GM10847 (cell line): ENCODE measurements around the gene FAM234A.

ENCODE experiments used
- POLR2A ChIP-seq: IDR thresholded peaks from 2 replicates; pipeline ENCODE4 v1.6.1; 2011; ENCODE audit not compliant: insufficient read length; ENCODE audit errors: extremely low read depth

The FAM234A gene, protein sequence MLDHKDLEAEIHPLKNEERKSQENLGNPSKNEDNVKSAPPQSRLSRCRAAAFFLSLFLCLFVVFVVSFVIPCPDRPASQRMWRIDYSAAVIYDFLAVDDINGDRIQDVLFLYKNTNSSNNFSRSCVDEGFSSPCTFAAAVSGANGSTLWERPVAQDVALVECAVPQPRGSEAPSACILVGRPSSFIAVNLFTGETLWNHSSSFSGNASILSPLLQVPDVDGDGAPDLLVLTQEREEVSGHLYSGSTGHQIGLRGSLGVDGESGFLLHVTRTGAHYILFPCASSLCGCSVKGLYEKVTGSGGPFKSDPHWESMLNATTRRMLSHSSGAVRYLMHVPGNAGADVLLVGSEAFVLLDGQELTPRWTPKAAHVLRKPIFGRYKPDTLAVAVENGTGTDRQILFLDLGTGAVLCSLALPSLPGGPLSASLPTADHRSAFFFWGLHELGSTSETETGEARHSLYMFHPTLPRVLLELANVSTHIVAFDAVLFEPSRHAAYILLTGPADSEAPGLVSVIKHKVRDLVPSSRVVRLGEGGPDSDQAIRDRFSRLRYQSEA

DNA sequence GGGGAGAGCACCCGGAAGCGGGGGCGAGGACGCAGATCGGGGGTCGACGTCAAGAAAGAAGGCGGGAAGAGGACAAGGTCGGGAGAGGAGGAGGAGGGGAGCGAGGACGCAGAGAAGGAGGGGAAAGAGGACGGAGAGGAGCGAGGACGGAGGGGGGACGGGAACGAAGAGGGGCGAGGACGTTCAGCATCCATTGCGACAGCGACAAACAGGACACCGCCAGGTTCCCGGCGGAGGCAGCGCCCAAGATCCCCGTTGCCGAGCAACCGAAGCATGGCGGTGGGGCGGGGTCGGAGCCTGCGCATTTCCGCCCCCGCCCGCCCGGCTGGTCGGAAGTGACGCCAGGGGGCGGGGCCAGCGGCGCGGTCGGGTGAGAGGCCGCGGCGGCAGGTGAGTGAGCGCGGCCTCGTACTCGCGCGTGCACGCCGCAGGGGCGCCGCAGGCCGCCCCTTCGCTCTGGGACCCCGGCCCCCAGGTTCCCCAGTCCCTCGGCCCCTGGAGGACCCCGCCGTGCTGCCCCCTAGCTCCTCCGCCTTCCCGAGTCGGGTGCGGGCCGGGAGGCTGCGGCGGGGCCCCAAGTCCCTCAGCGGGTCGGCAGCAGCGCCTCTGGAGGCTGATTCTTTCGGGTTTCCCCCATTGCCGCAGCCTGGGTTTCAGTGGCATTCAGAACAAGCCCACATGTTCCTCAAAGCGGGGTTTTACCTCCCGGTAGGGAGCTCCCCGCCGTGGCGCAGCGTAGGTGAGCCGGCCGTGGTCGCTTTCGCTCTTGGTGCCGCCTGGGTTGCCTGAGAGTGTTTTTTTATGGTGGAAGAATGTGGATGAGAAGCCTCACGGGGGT is at the start of gene FAM234A:
Gene FAM234A (plus strand): TSS at position 354 of the 838 bp plus-strand sequence. CDS start 19,593 bp downstream, outside the sequence.
- TF ChIP-seq POLR2A: peak; percentile 88

DNA sequence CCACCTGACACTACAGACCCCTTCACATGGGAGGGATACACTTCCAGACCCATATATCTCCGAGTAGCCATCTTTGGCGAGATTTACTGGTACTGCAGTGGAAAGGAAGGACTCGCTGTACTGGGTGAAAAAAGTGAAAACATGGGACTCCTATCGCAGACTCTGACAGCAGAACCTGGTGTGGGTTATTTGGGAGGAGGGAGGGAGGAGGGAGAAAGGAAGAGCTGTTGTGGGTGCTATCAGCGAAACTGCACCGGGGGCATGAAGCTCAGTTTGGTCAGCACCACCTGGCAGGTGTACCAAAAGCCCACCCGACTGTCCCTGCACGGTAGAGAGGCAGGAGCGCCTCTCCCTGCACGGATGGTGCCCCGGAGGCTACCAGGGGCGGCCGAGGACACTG is 49.4 kb upstream of the FAM234A start:
- no peak for TF ChIP-seq POLR2A

DNA sequence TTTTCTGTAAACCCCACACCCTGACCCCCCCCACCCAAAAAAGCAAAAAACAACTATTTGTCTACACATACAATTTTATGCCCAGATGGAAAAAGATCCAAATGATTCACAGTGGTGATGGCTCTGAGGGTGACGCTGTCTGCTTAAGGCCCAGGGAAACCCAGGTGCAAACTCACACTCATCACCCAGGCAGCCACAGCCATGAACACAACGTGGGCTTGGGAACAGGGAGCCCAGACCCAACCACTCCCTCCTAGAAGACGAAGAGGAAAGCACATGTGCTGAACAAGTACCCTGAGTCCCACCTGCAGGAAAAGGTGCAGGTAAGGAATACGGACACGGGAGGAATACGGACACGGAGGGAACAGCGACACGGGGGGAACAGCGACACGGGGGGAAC is 48.9 kb upstream of the FAM234A start:
- no peak for TF ChIP-seq POLR2A

DNA sequence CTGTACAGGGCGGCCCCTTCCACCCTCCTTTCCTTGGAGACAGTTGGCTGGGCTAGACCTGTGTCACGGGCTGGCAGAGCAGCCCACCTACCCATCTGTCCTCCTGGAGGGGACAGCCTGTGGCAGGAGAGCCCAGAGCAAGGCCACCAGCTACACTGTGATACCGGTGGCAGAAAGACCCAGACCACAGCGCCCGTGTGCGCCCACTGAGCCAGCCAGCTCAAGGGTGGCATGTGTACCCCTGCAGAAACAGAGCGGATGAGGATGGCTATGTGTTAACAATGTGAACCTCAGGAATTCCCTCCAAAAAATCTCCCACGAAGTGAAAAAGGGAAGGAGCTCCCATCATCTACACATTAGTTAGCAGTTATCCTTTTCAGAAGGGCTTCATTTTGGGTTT is 47.3 kb upstream of the FAM234A start:
- no peak for TF ChIP-seq POLR2A

DNA sequence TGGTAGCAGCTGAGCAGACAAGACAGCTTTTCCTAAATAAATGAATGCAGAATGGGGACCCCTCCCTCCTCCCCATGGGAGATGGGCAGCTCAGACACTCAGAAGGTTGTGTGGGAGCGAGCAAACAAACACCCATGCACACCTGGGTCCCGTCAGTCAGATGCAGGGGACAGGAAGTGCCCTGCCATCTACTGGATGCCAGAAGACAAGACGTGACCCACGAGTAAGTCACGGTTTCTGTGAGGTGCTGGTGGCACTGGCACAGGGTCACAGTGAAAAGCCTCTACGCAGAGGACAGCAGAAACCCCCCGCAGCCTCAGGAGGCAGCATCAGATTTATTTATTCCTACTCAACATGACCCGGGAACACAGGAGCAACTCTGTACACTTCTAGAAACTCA is 45.9 kb upstream of the FAM234A start:
- no peak for TF ChIP-seq POLR2A

DNA sequence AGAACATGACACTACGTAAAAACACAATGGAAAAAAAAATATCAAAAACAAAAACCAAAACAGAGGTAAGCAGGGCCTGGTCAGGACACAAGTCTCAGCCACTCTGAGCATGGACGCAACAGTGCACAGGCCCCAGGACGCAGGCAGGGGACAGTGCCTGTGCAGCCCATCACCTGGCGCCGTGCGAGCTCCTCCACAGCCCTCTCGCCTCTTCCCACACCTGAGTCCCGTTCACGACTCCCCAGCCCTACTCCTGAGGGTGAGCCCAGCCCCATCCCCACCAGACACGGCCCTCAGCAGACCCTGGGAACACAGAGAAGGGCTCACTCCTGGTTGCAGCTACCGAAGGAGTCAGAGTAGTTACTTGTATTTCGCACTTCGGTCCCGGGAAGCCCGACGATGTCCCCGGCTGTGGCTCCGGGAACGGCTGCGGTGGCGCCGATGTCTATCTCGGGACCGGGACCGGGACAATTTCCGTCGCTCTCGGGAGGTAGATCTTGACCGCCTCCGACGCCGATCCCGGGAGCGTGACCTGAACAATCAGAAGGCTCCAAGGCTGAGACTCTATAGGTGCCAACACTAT is 44.9 kb upstream of the FAM234A start:
- no peak for TF ChIP-seq POLR2A

DNA sequence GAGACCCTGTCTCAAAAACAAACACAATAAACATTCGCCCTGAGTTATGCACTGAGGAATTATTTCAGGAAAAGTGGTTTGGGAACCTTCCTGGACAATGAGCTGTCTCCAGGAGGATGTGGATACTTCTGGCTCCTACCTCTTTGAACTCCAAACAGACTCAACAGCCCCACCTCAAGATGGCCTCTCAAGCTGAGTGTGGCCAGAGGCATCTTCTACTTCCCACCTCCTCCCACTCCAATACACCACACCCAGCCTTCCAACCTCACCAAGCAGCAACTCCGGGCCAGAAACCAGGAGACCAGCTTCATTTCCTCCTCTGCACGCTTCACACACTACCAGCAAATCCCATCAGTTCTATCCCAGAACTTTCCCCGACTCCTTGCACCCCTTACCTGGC is 42.8 kb upstream of the FAM234A start:
- TF ChIP-seq POLR2A: no peak

DNA sequence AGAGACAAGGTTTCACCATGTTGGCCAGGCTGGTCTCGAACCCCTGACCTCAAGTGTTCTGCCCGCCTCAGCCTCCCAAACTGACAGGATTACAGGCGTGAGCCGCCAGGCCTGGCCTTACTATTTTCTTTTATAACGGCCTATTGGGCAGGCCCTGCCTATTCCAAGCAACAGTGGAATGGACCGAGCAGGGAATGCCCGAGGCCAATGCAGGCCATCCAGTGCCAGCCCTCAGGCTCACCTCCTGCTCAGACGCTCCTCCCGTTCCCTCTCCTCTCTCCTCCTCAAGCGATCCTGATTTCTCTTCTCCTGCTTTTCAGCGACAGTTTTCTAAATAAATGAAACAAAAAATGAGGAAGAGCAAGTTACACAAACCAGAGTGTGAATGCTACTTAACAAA is 41.9 kb upstream of the FAM234A start:
- no peak for TF ChIP-seq POLR2A

DNA sequence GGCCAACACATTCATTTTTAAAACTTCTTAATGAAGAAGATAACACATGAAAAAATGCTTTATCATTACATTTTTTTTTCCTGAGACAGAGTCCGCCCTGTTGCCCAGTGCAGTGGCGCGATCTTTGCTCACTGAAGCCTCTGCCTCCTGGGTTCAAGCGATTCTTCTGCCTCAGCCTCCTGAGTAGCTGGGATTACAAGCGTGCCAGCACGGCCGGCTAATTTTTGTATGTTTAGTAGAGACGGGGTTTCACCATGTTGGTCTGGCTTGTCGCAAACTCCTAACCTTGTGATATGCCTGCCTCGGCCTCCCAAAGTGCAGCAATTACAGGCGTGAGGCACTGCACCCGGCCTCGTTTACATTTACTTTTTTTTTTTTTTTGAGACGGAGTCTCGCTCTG is 41.2 kb upstream of the FAM234A start:
- no peak for TF ChIP-seq POLR2A

DNA sequence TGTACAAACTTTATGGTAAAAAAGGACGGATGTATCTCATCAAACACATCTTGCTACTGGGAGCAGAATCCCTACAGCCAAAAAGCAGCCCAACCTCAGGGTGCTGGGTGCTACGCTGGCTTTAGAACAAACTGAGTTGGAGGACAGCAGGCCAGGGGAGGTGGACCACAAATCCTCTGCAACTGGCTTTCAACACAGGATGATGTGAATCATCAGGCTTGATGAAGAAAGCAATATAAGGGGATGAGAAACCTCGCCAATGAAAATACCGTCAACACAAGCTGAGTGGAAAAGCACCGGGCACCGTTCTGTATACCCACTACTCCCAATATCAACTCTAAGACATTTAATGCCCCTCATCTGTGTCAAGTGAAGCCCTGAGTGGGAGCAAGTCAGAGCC is 40.1 kb upstream of the FAM234A start:
- TF ChIP-seq POLR2A: no peak

DNA sequence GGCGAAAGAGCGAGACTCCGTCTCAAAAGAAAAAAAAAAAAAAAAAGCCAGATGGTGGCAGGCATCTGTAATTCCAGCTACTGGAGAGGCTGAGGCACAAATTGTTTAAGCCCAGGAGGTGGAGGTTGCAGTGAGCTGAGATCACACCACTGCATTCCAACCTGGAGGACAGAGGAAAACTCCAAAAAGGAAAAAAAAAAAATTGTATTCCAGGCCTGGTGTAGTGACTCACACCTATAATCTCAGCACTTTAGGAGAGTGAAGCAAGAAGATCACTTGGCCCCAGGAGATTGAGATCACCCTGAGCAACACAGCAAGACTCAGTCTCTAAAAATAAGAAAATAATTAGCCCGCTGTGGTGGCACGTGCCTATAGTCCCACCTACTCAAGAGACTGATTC is 34.2 kb upstream of the FAM234A start:
- TF ChIP-seq POLR2A: no peak

DNA sequence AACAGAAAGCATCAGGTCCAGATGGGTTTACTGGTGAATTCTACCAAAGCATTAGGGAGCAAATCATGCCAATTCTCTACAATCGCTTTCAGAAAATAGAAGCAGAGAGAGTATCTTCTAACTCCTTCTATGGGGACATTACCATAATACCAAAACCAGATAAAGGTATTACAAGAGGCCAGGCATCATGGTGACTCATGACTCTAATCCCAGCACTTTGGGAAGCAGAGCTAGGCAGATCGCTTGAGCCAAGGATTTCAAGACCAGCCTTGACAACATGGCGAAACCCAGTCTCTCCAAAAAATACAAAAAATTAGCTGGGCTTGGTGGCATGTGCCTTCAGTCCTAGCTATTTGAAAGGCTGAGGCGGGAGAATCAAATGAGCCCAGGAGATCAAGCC is 31.4 kb upstream of the FAM234A start:
- no peak for TF ChIP-seq POLR2A

DNA sequence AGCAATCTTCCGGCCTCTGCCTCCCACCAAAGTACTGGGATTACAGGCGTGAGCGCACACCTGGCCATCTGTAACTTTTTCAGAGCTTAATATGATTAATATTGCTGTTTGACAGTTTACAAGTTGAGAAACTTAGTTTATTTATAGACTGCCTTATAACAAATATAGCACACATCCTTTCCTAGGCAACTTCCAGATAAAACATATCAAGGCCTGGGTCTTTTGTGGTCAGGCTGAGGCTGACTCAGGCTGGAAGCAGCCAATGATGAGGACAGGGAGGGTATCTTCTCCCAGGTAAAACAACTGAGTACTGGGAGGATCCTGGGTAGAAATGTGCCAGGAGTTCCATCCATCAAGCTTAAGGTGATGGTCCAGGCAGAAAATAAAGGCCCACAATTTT is 21.6 kb upstream of the FAM234A start:
- no peak for TF ChIP-seq POLR2A

DNA sequence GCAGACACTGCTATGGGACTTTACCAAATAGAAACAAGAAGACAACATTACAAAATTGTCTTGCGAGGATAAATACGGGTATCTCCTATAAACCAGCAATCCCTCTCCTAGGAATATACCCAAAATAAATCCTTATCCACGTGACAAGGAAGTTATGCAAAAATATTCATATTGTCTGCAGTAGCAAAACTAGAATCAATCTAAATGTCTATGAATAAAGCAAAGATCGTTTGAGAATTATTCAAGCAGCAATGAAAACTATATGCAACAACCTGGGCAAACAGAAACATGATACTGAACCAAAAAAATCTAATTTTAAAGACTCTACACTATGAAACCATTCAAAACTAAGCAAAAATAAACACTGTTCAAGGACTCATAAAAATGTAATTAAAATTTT is 14.6 kb upstream of the FAM234A start:
- TF ChIP-seq POLR2A: no peak

DNA sequence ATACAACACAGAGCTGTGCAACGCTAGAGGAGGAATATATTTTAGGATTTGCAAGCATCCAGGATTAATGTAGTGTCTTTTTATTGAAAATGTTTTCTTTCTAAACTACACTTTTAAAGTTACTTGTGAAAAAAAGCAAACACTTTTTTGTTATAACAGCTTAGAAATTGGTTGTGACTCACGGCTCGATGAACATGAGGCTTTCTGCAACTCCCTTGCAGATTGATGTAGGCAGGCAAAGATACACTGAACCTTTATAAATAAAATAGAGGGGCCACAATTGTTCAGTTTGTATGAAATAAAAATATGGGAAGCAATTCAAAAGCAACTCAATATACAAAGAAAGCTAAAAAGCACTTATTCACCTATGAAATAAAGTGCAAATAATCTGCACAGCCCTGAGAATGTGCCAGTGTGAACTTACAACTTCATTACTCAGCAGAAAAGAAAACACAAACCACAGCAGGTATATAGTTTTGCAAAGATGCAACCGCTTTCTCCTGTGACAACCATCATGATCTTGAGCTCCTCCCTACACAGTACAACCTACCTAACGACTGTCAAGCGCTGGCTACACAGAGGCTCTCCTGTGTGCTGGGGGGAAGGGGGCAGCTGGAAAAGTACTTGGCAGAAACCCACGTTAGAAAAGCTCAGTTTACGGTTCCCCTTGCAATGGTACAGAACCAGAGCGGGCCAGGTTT is 6.3 kb upstream of the FAM234A start:
- TF ChIP-seq POLR2A: no peak
